H9 (cell line): ENCODE data around the gene TGM3. TPM values are rescaled to one million over a fixed set of nuclear protein-coding genes. Genes with fewer than 3 reads are reported as not detected.

Experiments used
- DNase-seq: peaks from one replicate; pipeline ENCODE4 v3.0.0-alpha.2; 2017
- H2AFZ ChIP-seq: one replicate; pipeline ENCODE4 v1.6.1; 2013; ENCODE audit warnings: mild to moderate bottlenecking, low read length, control low read depth, moderate library complexity
- H2AK5ac ChIP-seq: 2 replicates; pipeline ENCODE4 v1.6.1; 2013; ENCODE audit warnings: low read length, control low read depth, mixed read lengths; ENCODE audit not compliant: insufficient read length
- H2BK120ac ChIP-seq: one replicate; pipeline ENCODE4 v1.6.1; 2013; ENCODE audit warnings: low read depth, mild to moderate bottlenecking, low read length, control low read depth, inconsistent platforms; ENCODE audit not compliant: poor library complexity, severe bottlenecking
- H2BK12ac ChIP-seq: 2 replicates; pipeline ENCODE4 v1.6.1; 2013; ENCODE audit warnings: low read length, control low read depth, mixed read lengths, low read depth; ENCODE audit not compliant: insufficient read length
- H2BK15ac ChIP-seq: 2 replicates; pipeline ENCODE4 v1.6.1; 2013; ENCODE audit warnings: low read depth, low read length, control low read depth
- H2BK20ac ChIP-seq: one replicate; pipeline ENCODE4 v1.6.1; 2013; ENCODE audit warnings: low read depth, mild to moderate bottlenecking, low read length, control low read depth, inconsistent platforms; ENCODE audit not compliant: poor library complexity, severe bottlenecking
- H2BK5ac ChIP-seq: 2 replicates; pipeline ENCODE4 v1.6.1; 2013; ENCODE audit warnings: low read length, control low read depth, mixed read lengths; ENCODE audit not compliant: insufficient read length
- H3K14ac ChIP-seq: 2 replicates; pipeline ENCODE4 v1.6.1; 2013; ENCODE audit warnings: low read length, control low read depth; ENCODE audit not compliant: insufficient read depth
- H3K18ac ChIP-seq: 2 replicates; pipeline ENCODE4 v1.6.1; 2013; ENCODE audit warnings: low read depth, mild to moderate bottlenecking, mixed read lengths, low read length, control low read depth; ENCODE audit not compliant: insufficient read length
- H3K23ac ChIP-seq: 2 replicates; pipeline ENCODE4 v1.6.1; 2013; ENCODE audit warnings: low read length, control low read depth, mixed read lengths, low read depth; ENCODE audit not compliant: insufficient read length
- H3K23me2 ChIP-seq: 2 replicates; pipeline ENCODE4 v1.6.1; 2013; ENCODE audit warnings: low read depth, mild to moderate bottlenecking, mixed read lengths, low read length, control low read depth; ENCODE audit not compliant: insufficient read length, poor library complexity, severe bottlenecking
- H3K27ac ChIP-seq: 2 replicates; pipeline ENCODE4 v1.5.1; 2013; ENCODE audit warnings: low read length, control low read depth, mixed read lengths, low read depth; ENCODE audit not compliant: insufficient read length
- H3K27me3 ChIP-seq: 2 replicates; pipeline ENCODE4 v1.6.1; 2013; ENCODE audit warnings: low read length, control low read depth, inconsistent platforms; ENCODE audit not compliant: insufficient read depth
- H3K4ac ChIP-seq: 2 replicates; pipeline ENCODE4 v1.6.1; 2013; ENCODE audit warnings: low read depth, mild to moderate bottlenecking, control low read depth, inconsistent platforms, low read length, moderate library complexity
- H3K4me1 ChIP-seq: 2 replicates; pipeline ENCODE4 v1.6.1; 2013; ENCODE audit warnings: low read length, control low read depth, inconsistent platforms; ENCODE audit not compliant: insufficient read depth
- H3K4me2 ChIP-seq: 2 replicates; pipeline ENCODE4 v1.6.1; 2013; ENCODE audit warnings: low read length, control low read depth, mixed read lengths; ENCODE audit not compliant: insufficient read length, insufficient read depth
- H3K56ac ChIP-seq: 2 replicates; pipeline ENCODE4 v1.6.1; 2013; ENCODE audit warnings: low read depth, mild to moderate bottlenecking, mixed read lengths, low read length, control low read depth; ENCODE audit not compliant: insufficient read length
- H3K79me1 ChIP-seq: 2 replicates; pipeline ENCODE4 v1.6.1; 2013; ENCODE audit warnings: low read depth, mild to moderate bottlenecking, moderate library complexity, low read length, control low read depth, inconsistent platforms; ENCODE audit not compliant: insufficient read depth, poor library complexity, severe bottlenecking
- H3K79me2 ChIP-seq: 2 replicates; pipeline ENCODE4 v1.6.1; 2013; ENCODE audit warnings: low read length, control low read depth, inconsistent platforms; ENCODE audit not compliant: insufficient read depth
- H3K9ac ChIP-seq: 2 replicates; pipeline ENCODE4 v1.6.1; 2013; ENCODE audit warnings: low read length, control low read depth, mixed read lengths; ENCODE audit not compliant: insufficient read length; ENCODE audit errors: extremely low read depth
- H3K9me3 ChIP-seq: one replicate; pipeline ENCODE4 v1.6.1; 2013; ENCODE audit warnings: low read depth, low read length, inconsistent platforms; ENCODE audit not compliant: control insufficient read depth
- H3T11ph ChIP-seq: one replicate; pipeline ENCODE4 v1.6.1; 2013; ENCODE audit warnings: mild to moderate bottlenecking, low read length, control low read depth, inconsistent platforms
- H4K20me1 ChIP-seq: one replicate; pipeline ENCODE4 v1.6.1; 2013; ENCODE audit not compliant: control insufficient read depth, insufficient read length, insufficient read depth
- H4K5ac ChIP-seq: 2 replicates; pipeline ENCODE4 v1.6.1; 2013; ENCODE audit warnings: low read depth, mild to moderate bottlenecking, mixed read lengths, low read length, control low read depth; ENCODE audit not compliant: insufficient read length
- H4K8ac ChIP-seq: replicated peaks from 2 replicates; pipeline ENCODE4 v1.6.1; 2013; ENCODE audit warnings: low read length, control low read depth, mixed read lengths, low read depth; ENCODE audit not compliant: insufficient read length
- H4K91ac ChIP-seq: 2 replicates; pipeline ENCODE4 v1.6.1; 2013; ENCODE audit warnings: low read depth, mild to moderate bottlenecking, moderate library complexity, mixed read lengths, low read length, control low read depth; ENCODE audit not compliant: insufficient read length
- H3K27ac Mint-ChIP-seq, 3 experiments: 2 replicates in 2 of 3; 3 replicates in 1 of 3; pipeline ENCODE4 v1.8.0; 2020 to 2021; ENCODE audit warnings: mixed read lengths in 3 of 3, mild to moderate bottlenecking in 1 of 3, moderate library complexity in 1 of 3
- H3K27me3 Mint-ChIP-seq: 2 replicates; pipeline ENCODE4 v1.8.0; 2021; ENCODE audit warnings: low read depth, mild to moderate bottlenecking, moderate library complexity, mixed read lengths
- H3K36me3 Mint-ChIP-seq, 3 experiments: 2 replicates in 2 of 3; 3 replicates in 1 of 3; pipeline ENCODE4 v1.8.0; 2020 to 2021; ENCODE audit warnings: low read depth in 3 of 3, mixed read lengths in 3 of 3; ENCODE audit not compliant: insufficient read depth in 1 of 3
- H3K4me1 Mint-ChIP-seq, 2 experiments: 2 replicates each; pipeline ENCODE4 v1.8.0; 2020; ENCODE audit warnings: mixed read lengths in 2 of 2
- H3K4me3 Mint-ChIP-seq, 2 experiments: 2 replicates in 1 of 2; 3 replicates in 1 of 2; pipeline ENCODE4 v1.8.0; 2020 to 2021; ENCODE audit warnings: mild to moderate bottlenecking in 2 of 2, mixed read lengths in 2 of 2, moderate library complexity in 1 of 2
- H3K9me3 Mint-ChIP-seq, 2 experiments: 2 replicates in 1 of 2; 3 replicates in 1 of 2; pipeline ENCODE4 v1.8.0; 2020; ENCODE audit warnings: mild to moderate bottlenecking in 2 of 2, mixed read lengths in 2 of 2, moderate library complexity in 1 of 2
- CTCF ChIP-seq: fragments of 200-600 bp; sonication (generic); conservative IDR thresholded peaks from 3 replicates; pipeline ENCODE4 v1.8.0; 2021; ENCODE audit warnings: antibody characterized with exemption, mild to moderate bottlenecking
- WGBS: extraction: QIAGEN DNeasy Blood & Tissue Kit; methylation state at CpG from one replicate; pipeline ENCODE4 v1.1.7; 2013; ENCODE audit warnings: missing lambda C conversion rate, low lambda C conversion rate, mixed read lengths; ENCODE audit not compliant: insufficient read length; ENCODE audit errors: extremely low coverage; 5-methylcytosine and 5-hydroxymethylcytosine counted together
- total RNA-seq: library from RNA; stranded (reverse); gene quantifications from 2 replicates; pipeline ENCODE4 v1.2.1, GENCODE V29; 2021

Gene TGM3
- total RNA-seq, 1 experiment from 2014 or later: not detected

GRCh38 chr20:2346188-2346587 is 50.4 kb downstream of the TGM3 start:
- no peaks in the 10 kb centered on the region for H3K79me1 ChIP-seq
- no peak overlapping the region for H3K14ac ChIP-seq
- H2AK5ac ChIP-seq: no peak overlapping the region
- no peaks in the 10 kb centered on the region for H3K27me3 ChIP-seq
- H3K36me3 Mint-ChIP-seq: no peaks in the 10 kb centered on the region; a peak in 1 of 7 replicates
- no CpG with 5 or more reads among the region's 3 CpGs for WGBS
- no peak overlapping the region for H3K4ac ChIP-seq
- H3K4me3 Mint-ChIP-seq: no peak overlapping the region
- no peaks in the 10 kb centered on the region for H3K79me2 ChIP-seq
- no peak overlapping the region for H3K27ac ChIP-seq
- H4K91ac ChIP-seq: no peak overlapping the region
- no peak overlapping the region for H2BK5ac ChIP-seq
- no peak overlapping the region for H2AFZ ChIP-seq
- no peak overlapping the region for H3K18ac ChIP-seq
- H3K27me3 Mint-ChIP-seq: no peaks in the 10 kb centered on the region
- H3K4me2 ChIP-seq: no peak overlapping the region
- no peaks in the 10 kb centered on the region for H4K20me1 ChIP-seq
- DNase-seq: no peak
- H2BK12ac ChIP-seq: no peak overlapping the region
- no peaks in the 10 kb centered on the region; the same call in 1 of the 2 replicates for H3K4me1 ChIP-seq
- H3K23ac ChIP-seq: no peak overlapping the region
- H3K27ac Mint-ChIP-seq: no peak overlapping the region
- no peak overlapping the region for H2BK120ac ChIP-seq
- no peaks in the 10 kb centered on the region for H3K23me2 ChIP-seq
- peaks cover 0 to 2% of the 10 kb centered on the region in 2 experiments; a peak in 1 of 4 replicates for H3K4me1 Mint-ChIP-seq
- TF ChIP-seq CTCF: no peak
- no peak overlapping the region for H3K9ac ChIP-seq
- H2BK15ac ChIP-seq: no peak overlapping the region
- no peak overlapping the region for H2BK20ac ChIP-seq
- no peak overlapping the region for H3T11ph ChIP-seq
- H3K9me3 Mint-ChIP-seq: peaks cover 4 to 6% of the 10 kb centered on the region in 2 experiments; a peak in 2 of 5 replicates
- H4K8ac ChIP-seq: no peak overlapping the region
- no peak overlapping the region for H3K56ac ChIP-seq
- no peaks in the 10 kb centered on the region for H3K9me3 ChIP-seq
- no peak overlapping the region for H4K5ac ChIP-seq
